ENCODE measurements around the gene RELN. TPM values are rescaled to one million over a fixed set of nuclear protein-coding genes. Genes with fewer than 3 reads are reported as not detected.

Gene RELN
- total RNA-seq, 1 experiment from 2014 or later, result 0.20 TPM

DNA sequence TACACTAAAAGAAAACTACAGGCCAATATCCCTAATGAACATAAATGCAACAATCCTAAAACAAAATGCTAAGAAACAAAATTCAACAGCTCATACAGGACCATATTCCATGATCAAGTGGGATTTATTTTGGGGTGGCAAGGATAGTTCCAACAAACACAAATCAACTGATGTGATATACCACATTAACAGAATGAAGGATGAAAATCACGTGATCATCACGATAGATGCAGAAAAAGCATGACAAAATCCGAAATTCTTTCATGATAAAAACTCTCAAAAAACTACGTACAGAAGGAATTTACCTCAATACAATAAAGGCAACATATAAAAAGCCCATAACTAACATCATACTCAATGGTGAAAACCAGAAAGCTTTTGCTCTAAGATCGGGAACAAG lies 124.0 kb downstream of the RELN start:
- Histone ChIP-seq H3K4me2 (ENCODE audit: low read length) (no peak overlapping the region), H3K9me2 (ENCODE audit: insufficient read depth) (no peaks in the 10 kb centered on the region), H3K4me1 (ENCODE audit: control insufficient read depth in 1 of 2, insufficient read depth in 2 of 2, low read length in 2 of 2) (no peaks in the 10 kb centered on the region), H3K27me3 (ENCODE audit: insufficient read depth, low read length) (peaks cover 47% of the 10 kb centered on the region), H2AFZ (ENCODE audit: low read depth, low read length, poor library complexity, severe bottlenecking) (no peak overlapping the region), H3K9me3 (ENCODE audit: control insufficient read depth in 1 of 2, insufficient read depth in 1 of 2, low read depth in 1 of 2, low read length in 2 of 2) (no peaks in the 10 kb centered on the region), H3K36me3 (ENCODE audit: control insufficient read depth in 1 of 2, insufficient read depth in 2 of 2, low read length in 2 of 2) (no peaks in the 10 kb centered on the region), H3K4me3 (replicated peaks in 1 of 2; ENCODE audit: low read depth in 1 of 2, low read length in 2 of 2) (no peak overlapping the region), H3K27ac (ENCODE audit: low read depth, low read length) (no peak overlapping the region), H4K20me1 (ENCODE audit: insufficient read depth) (no peaks in the 10 kb centered on the region), H3K9ac (ENCODE audit: low read length) (no peak overlapping the region), H3K79me2 (ENCODE audit: insufficient read depth, low read length) (no peaks in the 10 kb centered on the region)
- intact Hi-C loops (cut with micrococcal nuclease), result no loop called here
- RAD21 ChIA-PET (ENCODE audit: low non-redundant PET in 1 of 2, low total read pairs in 2 of 2, uncharacterized antibody in 2 of 2, unreplicated experiment in 2 of 2), result no interaction called here
- DNase-seq (ENCODE audit: low read depth, low spot score) (no peak), ATAC-seq (no peak)
- POLR2A ChIA-PET, result no interaction called here
- BruUV-seq (replicated peaks), result no TSS peak
- CTCF ChIA-PET, result no interaction called here
- no peak for TF ChIP-seq CBX3 (IDR thresholded peaks at IDR 0.05; ENCODE audit: low read depth)

DNA sequence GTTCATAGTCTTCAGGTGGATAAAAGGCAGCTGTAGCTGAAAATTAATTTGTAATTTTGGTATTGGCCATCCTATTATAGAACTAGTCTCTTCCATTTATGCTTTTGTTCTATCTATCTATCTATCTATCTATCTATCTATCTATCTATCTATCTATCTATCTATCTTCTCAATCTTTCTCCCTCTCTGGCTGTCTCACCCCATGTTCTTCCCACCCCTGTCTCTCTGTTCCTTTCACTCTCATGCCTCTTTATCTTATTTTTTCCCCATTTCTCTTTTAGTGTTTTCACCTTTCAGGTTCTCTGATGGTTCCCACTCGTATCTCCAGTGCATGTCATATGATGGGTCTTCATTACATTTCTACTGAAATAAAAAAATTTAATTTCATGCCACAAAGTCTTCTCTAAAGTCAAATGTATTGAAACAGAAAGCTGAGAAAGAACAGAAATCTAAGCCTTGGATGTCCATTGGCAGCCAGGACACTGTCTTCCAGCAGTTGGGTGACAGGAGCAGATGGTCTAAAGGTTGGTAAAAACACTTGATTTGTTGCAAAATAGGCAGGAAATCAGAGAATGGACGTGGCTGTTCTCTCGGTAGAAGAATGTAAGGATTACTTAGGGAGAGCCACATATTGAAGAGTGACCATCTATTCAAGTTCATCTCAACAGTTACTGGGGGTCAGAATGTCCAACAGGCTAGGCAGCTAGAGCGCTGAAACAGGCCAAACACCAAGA lies 127.0 kb downstream of the RELN start:
- no peak overlapping the region for H2AFZ ChIP-seq (ENCODE audit: low read depth, low read length, poor library complexity, severe bottlenecking)
- no peak overlapping the region for H3K27ac ChIP-seq (ENCODE audit: low read depth, low read length)
- POLR2A ChIA-PET, result no interaction called here
- no peaks in the 10 kb centered on the region for H3K36me3 ChIP-seq (ENCODE audit: control insufficient read depth in 1 of 2, insufficient read depth in 2 of 2, low read length in 2 of 2)
- no peaks in the 10 kb centered on the region for H4K20me1 ChIP-seq (ENCODE audit: insufficient read depth)
- no TSS peak for BruUV-seq (replicated peaks)
- peaks cover 23% of the 10 kb centered on the region; the same call in 1 of the 2 replicates for H3K27me3 ChIP-seq (ENCODE audit: insufficient read depth, low read length)
- no peak overlapping the region for H3K4me3 ChIP-seq (replicated peaks in 1 of 2; ENCODE audit: low read depth in 1 of 2, low read length in 2 of 2)
- intact Hi-C loops (cut with micrococcal nuclease), result no loop called here
- TF ChIP-seq ZNF274 (IDR thresholded peaks at IDR 0.05; ENCODE audit: low read depth, low read length) (no peak), JUND (IDR thresholded peaks at IDR 0.05) (no peak), POLR2AphosphoS5 (IDR thresholded peaks at IDR 0.05; ENCODE audit: low read depth, low read length) (no peak), FOSL1 (IDR thresholded peaks at IDR 0.05; ENCODE audit: low read depth) (no peak), ELF1 (IDR thresholded peaks at IDR 0.05; ENCODE audit: borderline replicate concordance, low read depth) (no peak), RAD21 (IDR thresholded peaks at IDR 0.05; ENCODE audit: low read depth) (no peak), SP1 (IDR thresholded peaks at IDR 0.05; ENCODE audit: low read depth) (no peak)
- CTCF ChIA-PET, result no interaction called here
- no peak overlapping the region for H3K9ac ChIP-seq (ENCODE audit: low read length)
- no peaks in the 10 kb centered on the region for H3K79me2 ChIP-seq (ENCODE audit: insufficient read depth, low read length)
- ATAC-seq (no peak), DNase-seq (ENCODE audit: low read depth, low spot score) (no peak)
- no peaks in the 10 kb centered on the region for H3K9me2 ChIP-seq (ENCODE audit: insufficient read depth)
- RAD21 ChIA-PET (ENCODE audit: low non-redundant PET in 1 of 2, low total read pairs in 2 of 2, uncharacterized antibody in 2 of 2, unreplicated experiment in 2 of 2), result no interaction called here
- no peak overlapping the region for H3K4me2 ChIP-seq (ENCODE audit: low read length)
- no peaks in the 10 kb centered on the region for H3K4me1 ChIP-seq (ENCODE audit: control insufficient read depth in 1 of 2, insufficient read depth in 2 of 2, low read length in 2 of 2)
- H3K9me3 ChIP-seq (ENCODE audit: control insufficient read depth in 1 of 2, insufficient read depth in 1 of 2, low read depth in 1 of 2, low read length in 2 of 2), result no peaks in the 10 kb centered on the region

Data from HCT116 (cell line).